Measurements from ENCODE around the gene DGKD. TPM values are rescaled to one million over a fixed set of nuclear protein-coding genes. Genes with fewer than 3 reads are reported as not detected.

DGKD gene
- total RNA-seq, 1 experiment from 2014 or later = 52.0 TPM

- TF ChIP-seq, protein P1, sequence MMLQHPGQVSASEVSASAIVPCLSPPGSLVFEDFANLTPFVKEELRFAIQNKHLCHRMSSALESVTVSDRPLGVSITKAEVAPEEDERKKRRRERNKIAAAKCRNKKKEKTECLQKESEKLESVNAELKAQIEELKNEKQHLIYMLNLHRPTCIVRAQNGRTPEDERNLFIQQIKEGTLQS (IDR thresholded peaks at IDR 0.05) = no peak; the same call in 1 of the 2 replicates
- TF ChIP-seq RAD21 (IDR thresholded peaks at IDR 0.05; ENCODE audit: low read depth) (no peak), POLR2AphosphoS5 (IDR thresholded peaks at IDR 0.05; ENCODE audit: low read depth, low read length) (no peak)
- TF ChIP-seq, protein P2, sequence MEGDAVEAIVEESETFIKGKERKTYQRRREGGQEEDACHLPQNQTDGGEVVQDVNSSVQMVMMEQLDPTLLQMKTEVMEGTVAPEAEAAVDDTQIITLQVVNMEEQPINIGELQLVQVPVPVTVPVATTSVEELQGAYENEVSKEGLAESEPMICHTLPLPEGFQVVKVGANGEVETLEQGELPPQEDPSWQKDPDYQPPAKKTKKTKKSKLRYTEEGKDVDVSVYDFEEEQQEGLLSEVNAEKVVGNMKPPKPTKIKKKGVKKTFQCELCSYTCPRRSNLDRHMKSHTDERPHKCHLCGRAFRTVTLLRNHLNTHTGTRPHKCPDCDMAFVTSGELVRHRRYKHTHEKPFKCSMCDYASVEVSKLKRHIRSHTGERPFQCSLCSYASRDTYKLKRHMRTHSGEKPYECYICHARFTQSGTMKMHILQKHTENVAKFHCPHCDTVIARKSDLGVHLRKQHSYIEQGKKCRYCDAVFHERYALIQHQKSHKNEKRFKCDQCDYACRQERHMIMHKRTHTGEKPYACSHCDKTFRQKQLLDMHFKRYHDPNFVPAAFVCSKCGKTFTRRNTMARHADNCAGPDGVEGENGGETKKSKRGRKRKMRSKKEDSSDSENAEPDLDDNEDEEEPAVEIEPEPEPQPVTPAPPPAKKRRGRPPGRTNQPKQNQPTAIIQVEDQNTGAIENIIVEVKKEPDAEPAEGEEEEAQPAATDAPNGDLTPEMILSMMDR (IDR thresholded peaks at IDR 0.05 in 2 of 3, conservative IDR thresholded peaks at IDR 0.05 in 1 of 3; ENCODE audit: borderline replicate concordance in 1 of 3, insufficient read depth in 1 of 3, low read depth in 2 of 3, low read length in 2 of 3) = no peak
- TF ChIP-seq, protein P3, sequence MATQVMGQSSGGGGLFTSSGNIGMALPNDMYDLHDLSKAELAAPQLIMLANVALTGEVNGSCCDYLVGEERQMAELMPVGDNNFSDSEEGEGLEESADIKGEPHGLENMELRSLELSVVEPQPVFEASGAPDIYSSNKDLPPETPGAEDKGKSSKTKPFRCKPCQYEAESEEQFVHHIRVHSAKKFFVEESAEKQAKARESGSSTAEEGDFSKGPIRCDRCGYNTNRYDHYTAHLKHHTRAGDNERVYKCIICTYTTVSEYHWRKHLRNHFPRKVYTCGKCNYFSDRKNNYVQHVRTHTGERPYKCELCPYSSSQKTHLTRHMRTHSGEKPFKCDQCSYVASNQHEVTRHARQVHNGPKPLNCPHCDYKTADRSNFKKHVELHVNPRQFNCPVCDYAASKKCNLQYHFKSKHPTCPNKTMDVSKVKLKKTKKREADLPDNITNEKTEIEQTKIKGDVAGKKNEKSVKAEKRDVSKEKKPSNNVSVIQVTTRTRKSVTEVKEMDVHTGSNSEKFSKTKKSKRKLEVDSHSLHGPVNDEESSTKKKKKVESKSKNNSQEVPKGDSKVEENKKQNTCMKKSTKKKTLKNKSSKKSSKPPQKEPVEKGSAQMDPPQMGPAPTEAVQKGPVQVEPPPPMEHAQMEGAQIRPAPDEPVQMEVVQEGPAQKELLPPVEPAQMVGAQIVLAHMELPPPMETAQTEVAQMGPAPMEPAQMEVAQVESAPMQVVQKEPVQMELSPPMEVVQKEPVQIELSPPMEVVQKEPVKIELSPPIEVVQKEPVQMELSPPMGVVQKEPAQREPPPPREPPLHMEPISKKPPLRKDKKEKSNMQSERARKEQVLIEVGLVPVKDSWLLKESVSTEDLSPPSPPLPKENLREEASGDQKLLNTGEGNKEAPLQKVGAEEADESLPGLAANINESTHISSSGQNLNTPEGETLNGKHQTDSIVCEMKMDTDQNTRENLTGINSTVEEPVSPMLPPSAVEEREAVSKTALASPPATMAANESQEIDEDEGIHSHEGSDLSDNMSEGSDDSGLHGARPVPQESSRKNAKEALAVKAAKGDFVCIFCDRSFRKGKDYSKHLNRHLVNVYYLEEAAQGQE (IDR thresholded peaks at IDR 0.05; ENCODE audit: low read depth) = no peak
Observed at GRCh38 chr2:233426619-233427342, 72.5 kb downstream of the DGKD start (continued).

DNA sequence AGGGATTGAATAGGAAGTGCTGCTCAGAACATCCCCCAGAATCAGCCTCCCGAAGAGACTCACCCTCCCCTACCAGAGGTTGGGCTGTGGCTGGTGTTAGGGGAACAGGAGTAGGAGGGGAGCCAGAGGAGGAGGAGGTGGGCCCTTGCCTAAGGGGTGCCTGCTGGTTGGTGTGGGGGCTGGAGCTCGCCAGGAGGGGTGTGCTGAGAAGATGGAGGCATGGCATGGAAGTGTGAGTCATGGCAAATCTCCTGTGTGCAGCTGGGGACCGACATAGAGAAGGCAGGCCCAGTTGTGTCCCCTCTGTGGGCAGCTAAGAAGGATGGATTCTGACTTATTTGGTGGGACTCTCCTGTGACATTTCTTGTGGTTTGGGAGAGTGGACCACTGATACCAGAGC, 73.7 kb downstream of the DGKD start:
- Histone ChIP-seq H3K4me1 (ENCODE audit: control insufficient read depth in 1 of 2, insufficient read depth in 2 of 2, low read length in 2 of 2) (peaks cover 12 to 50% of the 10 kb centered on the region in 2 experiments), H3K9me2 (ENCODE audit: insufficient read depth) (no peaks in the 10 kb centered on the region), H3K36me3 (ENCODE audit: control insufficient read depth in 1 of 2, insufficient read depth in 2 of 2, low read length in 2 of 2) (peaks cover 0 to 4% of the 10 kb centered on the region in 2 experiments; a peak in 1 of 4 replicates), H3K9me3 (ENCODE audit: control insufficient read depth in 1 of 2, insufficient read depth in 1 of 2, low read depth in 1 of 2, low read length in 2 of 2) (no peaks in the 10 kb centered on the region), H4K20me1 (ENCODE audit: insufficient read depth) (peaks cover 7% of the 10 kb centered on the region; the same call in 1 of the 2 replicates), H3K79me2 (ENCODE audit: insufficient read depth, low read length) (peaks cover 92% of the 10 kb centered on the region), H3K27ac (ENCODE audit: low read depth, low read length) (no peak overlapping the region), H3K27me3 (ENCODE audit: insufficient read depth, low read length) (no peaks in the 10 kb centered on the region), H3K9ac (ENCODE audit: low read length) (no peak overlapping the region), H2AFZ (ENCODE audit: low read depth, low read length, poor library complexity, severe bottlenecking) (no peak overlapping the region), H3K4me2 (ENCODE audit: low read length) (no peak overlapping the region), H3K4me3 (replicated peaks in 1 of 2; ENCODE audit: low read depth in 1 of 2, low read length in 2 of 2) (no peak overlapping the region)
- BruUV-seq (replicated peaks) = no TSS peak
- TF ChIP-seq TCF7L2 (IDR thresholded peaks at IDR 0.05; ENCODE audit: borderline replicate concordance, extremely low read depth, insufficient read depth, insufficient read length) (no peak), ELF1 (IDR thresholded peaks at IDR 0.05; ENCODE audit: borderline replicate concordance, low read depth) (no peak), EZH2phosphoT487 (IDR thresholded peaks at IDR 0.05; ENCODE audit: borderline replicate concordance) (no peak)
- TF ChIP-seq, protein P4, sequence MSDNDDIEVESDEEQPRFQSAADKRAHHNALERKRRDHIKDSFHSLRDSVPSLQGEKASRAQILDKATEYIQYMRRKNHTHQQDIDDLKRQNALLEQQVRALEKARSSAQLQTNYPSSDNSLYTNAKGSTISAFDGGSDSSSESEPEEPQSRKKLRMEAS (IDR thresholded peaks at IDR 0.05) = no peak
- DNase-seq (ENCODE audit: low read depth, low spot score) (no peak), ATAC-seq (no peak)
- RAD21 ChIA-PET (ENCODE audit: low non-redundant PET in 1 of 2, low total read pairs in 2 of 2, uncharacterized antibody in 2 of 2, unreplicated experiment in 2 of 2) = no interaction called here
- POLR2A ChIA-PET = no interaction called here
- CTCF ChIA-PET = no interaction called here
- intact Hi-C loops (cut with micrococcal nuclease) = no loop called here
